GM21515 (cell line): ENCODE results near the gene CLDN6.
A peak's percentile ranks its signal among the peaks of the same experiment; 100 is the strongest.

ENCODE experiments used
- ATAC-seq: cut with Tn5 transposase; IDR thresholded peaks from one replicate; pipeline ENCODE4 v1.9.1; 2021; ENCODE audit not compliant: unreplicated experiment

Gene CLDN6

DNA sequence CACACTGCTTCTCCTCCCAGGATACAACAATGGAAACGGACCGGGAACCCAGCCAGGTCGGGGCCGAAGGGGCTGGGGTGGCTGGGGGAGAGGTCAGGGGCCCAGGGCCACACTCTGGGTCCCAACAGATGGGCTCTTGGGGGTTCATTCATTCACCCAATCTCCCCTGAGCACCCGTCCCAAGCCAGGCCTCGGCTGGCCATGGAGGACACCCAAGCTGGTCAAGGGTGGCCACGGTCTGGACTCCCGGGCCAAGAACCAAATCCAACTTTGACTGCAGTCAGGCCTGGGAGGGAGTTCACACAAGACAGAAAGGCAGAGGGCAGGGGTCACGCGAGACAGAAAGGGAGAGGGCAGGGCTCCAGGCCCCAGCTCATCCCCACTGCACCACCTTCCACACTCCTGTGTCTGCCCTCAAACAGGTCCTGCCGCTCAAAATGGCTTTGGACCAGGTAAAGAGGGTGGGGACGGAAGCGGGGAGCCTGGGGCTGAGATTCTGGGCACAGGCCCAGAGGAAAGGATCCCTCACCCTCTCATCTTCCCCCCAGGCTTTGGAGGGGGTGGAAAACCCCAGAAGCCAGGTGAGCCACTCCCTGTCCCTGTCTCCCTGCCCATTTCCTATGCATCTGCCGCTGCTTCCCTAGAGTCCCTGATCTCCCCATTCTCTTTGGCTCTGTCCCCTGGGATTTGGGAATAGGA lies 25.5 kb downstream of the CLDN6 start:
- ATAC-seq: no peak

DNA sequence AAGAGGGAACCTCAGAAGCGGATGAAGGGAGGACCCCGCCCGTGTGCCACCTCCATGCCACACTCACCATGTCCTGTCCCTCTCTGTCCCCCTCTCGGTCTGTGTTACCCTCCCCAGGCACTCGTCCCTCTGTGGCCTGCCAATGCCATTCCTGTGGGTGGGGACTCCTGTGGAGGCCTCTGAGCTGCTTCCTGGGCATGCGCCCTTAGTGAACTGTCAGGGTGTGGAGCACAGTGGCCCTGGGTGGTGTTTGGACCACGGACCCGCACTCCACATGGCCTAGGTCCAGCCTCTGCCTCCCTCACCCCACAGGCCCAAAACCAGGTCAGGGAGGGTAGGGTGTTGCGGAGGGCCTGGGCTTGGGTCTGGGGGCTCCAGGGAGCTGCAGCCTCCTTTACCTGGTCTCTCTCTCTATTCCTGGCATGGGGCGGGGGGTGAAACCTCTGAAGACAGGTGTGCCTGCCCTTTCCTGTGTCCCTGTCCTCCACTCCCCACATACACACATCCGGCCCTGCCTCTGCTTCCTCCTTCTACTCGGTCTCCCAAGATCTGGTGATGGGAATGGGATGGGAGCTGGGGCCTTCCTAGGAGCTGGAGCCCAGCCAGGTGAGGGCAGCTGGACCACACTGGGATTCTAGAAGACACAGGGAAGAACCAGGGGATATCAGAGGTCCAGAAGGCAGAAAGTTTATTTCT lies 26.3 kb downstream of the CLDN6 start:
- no peak for ATAC-seq

- no peak for ATAC-seq
Observed at GRCh38 chr16:2990891-2991290, 27.1 kb downstream of the CLDN6 start.

GRCh38 chr16:2988590-2989099 lies 29.3 kb downstream of the CLDN6 start:
- no peak for ATAC-seq

- ATAC-seq: no peak
Observed at GRCh38 chr16:2987833-2988232, 30.1 kb downstream of the CLDN6 start.

DNA sequence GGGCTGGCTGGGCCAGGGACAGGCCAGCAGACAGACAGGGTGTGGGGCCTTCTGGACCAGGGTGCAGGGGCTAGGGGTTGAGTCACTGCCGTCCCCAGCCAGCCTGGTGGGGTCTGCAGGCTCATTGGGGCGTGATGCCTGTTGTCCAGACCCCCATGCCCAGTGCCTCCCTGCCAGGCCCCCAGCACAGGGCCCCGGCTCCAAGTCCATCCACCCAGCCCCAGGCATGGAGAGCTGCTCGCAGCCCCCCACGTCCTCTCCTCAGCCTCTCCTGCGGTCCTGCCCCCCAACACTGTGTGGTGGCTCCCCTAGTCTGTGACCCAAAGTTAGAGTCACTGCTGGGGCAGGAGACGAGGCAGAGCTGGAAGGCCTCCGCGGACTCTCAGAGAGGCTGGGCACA lies 30.7 kb downstream of the CLDN6 start:
- ATAC-seq: no peak

GRCh38 chr16:2986623-2987188 lies 31.3 kb downstream of the CLDN6 start:
- no peak for ATAC-seq

- ATAC-seq: no peak
Observed at GRCh38 chr16:2985893-2986355, 32.1 kb downstream of the CLDN6 start.

DNA sequence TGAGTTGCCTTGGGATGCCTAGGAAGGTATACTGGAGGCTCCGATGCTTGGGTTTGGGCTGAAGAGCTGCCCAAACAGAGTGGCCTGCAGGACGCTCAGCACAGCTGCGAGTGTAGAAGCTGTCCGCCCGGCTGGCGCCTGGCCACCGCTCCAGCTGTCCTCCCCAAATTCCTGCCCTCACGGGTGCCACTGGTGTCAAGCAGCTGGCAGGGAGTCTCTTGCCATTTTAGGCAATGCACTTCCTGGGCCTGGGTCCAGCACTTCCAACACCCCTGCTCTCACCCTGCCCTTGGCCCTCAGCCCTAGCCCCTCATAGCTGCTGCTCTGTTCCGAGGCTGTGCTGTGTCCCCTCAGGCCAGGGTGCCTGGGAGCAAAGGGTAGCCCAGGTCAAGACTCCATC lies 32.5 kb downstream of the CLDN6 start:
- no peak for ATAC-seq

- no peak for ATAC-seq
Observed at GRCh38 chr16:2983706-2984136, 34.3 kb downstream of the CLDN6 start.

- no peak for ATAC-seq
Observed at GRCh38 chr16:2982402-2982801, 35.6 kb downstream of the CLDN6 start.

GRCh38 chr16:2981899-2982250 lies 36.1 kb downstream of the CLDN6 start:
- no peak for ATAC-seq

DNA sequence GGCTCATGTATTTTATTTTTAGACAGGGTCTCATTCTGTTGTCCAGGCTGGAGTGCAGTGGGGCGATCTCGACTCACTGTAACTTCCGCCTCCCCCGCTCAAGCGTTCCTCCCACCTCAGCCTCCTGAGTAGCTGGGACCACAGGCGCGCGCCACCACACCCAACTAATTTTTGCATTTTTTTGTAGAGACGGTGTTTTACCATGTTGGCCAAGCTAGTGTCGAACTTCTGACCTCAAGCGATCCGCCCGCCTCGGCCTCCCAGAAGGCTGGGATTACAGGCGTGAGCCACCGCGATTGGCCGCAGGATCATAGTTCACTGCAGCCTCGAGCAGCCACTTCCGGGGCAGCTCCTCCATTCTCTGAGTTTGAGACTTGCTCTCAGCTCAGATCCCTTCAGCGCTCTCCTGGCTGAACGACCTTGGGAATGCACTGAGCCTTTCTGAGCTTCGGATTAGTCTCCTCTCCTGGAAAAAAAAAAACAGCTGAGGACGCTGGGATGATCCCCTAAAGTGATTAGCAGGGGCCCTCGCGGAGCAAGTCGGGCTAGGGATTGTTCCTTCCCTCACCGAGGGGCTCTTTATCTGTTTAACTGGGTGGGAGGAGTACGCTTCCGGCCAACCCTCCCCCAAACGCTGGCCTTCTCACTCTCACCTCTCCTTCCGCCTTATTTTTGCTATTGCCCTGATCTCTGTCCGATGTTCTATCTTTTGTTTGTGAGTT lies 36.6 kb downstream of the CLDN6 start:
- no peak for ATAC-seq

- peak; percentile 68 for ATAC-seq
Observed at GRCh38 chr16:2980227-2981176, 37.5 kb downstream of the CLDN6 start, which contains the start of gene PKMYT1. PKMYT1 (minus strand) TSS chr16:2980446; CDS start chr16:2979657, 789 bp downstream.

GRCh38 chr16:2979669-2980226 lies 38.2 kb downstream of the CLDN6 start:
- no peak for ATAC-seq

GRCh38 chr16:2977440-2977839 lies 40.5 kb downstream of the CLDN6 start:
- ATAC-seq: no peak

GRCh38 chr16:2976673-2977072 lies 41.3 kb downstream of the CLDN6 start:
- ATAC-seq: no peak

GRCh38 chr16:2976201-2976600 lies 41.8 kb downstream of the CLDN6 start:
- no peak for ATAC-seq

GRCh38 chr16:2975161-2975795 lies 42.7 kb downstream of the CLDN6 start:
- ATAC-seq: no peak
